Measurements from ENCODE around the gene PHF5A.
"Not testable (repeated sequence)": the region's sequence is repeated elsewhere in the genome, so short reads cannot be mapped to it uniquely, and the experiment has no call there.

Gene PHF5A

GRCh38 chr22:41446057-41446501, 22.4 kb downstream of the PHF5A start:
- peak; percentile 10 for DNase-seq

DNA sequence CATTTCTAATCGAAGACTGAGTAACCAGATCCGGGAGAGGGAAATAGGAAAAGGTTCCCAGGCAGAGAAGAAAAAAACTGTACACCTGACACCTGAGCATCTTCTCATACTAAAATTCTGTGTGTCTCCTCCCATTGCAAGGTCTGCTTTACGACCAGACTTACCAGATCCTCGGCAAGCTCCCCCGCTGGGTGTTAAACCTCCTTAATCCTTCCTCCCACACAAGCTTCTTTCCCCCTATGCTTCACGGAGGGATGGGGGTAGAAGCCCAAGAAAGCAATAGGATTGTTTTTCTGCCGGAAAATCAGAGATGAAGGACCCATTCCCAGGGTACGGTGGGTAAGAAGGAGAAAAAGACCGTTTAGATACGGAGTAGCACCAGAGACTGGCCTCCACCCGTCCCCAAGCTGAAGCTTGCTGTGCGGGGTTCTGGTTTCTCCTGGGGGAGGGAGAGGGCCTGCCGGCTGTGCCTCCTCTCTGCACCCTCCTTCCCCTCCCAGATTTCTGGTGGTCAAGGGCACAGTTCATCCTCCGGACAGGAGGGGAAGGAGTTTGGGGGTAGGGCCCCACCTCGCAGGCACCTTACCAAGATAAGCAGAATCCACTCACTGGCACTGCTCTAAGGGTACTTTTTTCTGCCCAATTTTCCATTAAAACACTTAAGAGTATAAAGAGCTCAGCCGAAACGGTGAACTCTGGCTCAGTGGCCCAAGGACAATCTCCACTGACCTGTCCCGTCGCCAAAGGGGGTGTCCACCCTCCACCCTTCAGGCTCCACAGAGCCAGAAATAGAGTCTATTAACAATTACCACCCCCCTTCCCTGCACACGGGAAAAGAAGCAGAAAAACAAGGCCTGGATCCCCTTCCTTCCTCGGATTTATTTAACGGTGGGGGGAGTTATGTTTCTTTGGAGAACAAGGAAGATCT, 23.1 kb downstream of the PHF5A start:
- peak; percentile 17 for DNase-seq

- DNase-seq = peak; percentile 97
These were observed 23.9 kb downstream of the PHF5A start for GRCh38 chr22:41444360-41445128.

DNA sequence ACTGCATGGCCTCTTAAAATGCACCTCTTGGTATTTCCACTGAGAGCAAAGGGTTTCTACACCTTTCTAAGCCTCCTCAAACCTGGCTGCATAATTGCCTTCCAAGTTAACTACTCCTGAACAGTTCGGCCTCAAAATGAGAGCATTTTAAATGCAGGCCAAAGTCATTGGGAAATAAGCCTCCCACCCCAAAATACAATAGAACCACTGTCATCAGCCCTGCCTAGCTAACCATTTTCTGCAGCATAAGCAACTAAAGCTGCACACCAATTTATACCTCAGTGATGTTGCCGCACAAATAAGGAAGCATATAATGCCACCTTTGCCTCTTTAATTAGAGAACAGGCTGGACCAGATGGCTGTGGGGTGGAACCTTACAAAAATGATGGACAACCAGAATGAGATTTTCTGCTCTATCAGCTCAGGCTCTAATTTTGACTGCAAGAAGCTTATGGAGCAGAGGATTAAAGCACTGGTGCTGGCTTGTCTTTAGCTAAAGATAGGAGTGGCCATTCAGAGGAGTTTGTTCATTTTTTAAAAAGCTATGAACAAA, 26.2 kb downstream of the PHF5A start:
- no peak for DNase-seq

DNA sequence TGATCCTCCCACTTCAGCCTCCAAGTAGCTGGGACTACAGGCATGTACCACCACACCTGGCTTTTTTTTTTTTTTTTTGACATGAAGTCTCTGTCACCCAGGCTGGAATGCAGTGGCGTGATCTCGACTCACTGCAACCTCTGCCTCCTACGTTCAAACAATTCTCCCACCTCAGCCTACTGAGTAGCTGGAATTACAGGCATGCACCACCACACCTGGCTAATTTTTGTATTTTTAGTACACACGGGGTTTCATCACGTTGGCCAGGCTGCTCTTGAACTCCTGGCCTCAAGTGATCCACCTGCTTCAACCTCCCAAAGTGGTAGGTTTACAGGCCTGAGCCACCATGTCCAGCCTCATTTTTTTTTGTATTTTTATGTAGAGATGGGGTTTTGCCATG, 28.0 kb downstream of the PHF5A start:
- not testable (repeated sequence) for DNase-seq

GRCh38 chr22:41437198-41437597, 31.3 kb downstream of the PHF5A start:
- DNase-seq = no peak

- no peak for DNase-seq
These were observed 32.0 kb downstream of the PHF5A start for GRCh38 chr22:41436322-41437113.

GRCh38 chr22:41435560-41435959, 32.9 kb downstream of the PHF5A start:
- no peak for DNase-seq

DNA sequence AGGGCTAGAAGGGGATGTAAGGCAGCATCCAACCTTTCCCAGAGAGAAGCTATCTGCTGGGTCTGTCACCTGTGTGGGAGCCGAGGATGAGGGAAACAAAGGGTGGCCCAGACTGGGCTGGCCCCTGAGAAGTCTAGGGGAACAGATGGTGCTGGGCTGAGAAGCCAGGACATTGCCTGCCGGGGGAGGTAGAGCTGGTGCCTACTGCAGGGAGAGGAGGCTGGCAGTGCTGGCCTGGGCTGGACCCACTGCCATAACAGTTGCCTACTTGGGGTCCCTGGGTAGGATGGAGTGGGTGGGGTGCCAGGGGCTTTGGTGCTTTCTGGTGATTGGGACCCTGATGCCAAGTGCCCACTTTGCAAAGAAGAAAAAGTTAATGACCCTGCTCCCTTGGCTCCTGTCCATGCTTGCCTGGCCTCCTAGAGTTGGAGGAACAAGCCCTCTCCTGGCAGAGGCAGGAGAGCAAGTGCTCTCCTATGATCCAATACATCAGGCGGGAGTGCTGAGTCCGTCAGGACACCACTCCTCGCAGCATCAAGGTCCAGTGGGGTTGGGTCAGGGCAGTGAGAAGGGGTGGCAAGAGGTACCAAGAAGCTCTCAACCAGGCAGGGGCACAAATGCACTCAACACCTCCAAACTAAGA, 34.0 kb downstream of the PHF5A start:
- DNase-seq = not testable (repeated sequence)

GRCh38 chr22:41433480-41433879, 35.0 kb downstream of the PHF5A start:
- not testable (repeated sequence) for DNase-seq

GRCh38 chr22:41431656-41432055, 36.8 kb downstream of the PHF5A start:
- no peak for DNase-seq

- DNase-seq = no peak
These were observed 38.5 kb downstream of the PHF5A start for GRCh38 chr22:41429951-41430332.

- no peak for DNase-seq
These were observed 39.1 kb downstream of the PHF5A start for GRCh38 chr22:41429232-41429950.

GRCh38 chr22:41425660-41426365, 42.7 kb downstream of the PHF5A start:
- DNase-seq = no peak

DNA sequence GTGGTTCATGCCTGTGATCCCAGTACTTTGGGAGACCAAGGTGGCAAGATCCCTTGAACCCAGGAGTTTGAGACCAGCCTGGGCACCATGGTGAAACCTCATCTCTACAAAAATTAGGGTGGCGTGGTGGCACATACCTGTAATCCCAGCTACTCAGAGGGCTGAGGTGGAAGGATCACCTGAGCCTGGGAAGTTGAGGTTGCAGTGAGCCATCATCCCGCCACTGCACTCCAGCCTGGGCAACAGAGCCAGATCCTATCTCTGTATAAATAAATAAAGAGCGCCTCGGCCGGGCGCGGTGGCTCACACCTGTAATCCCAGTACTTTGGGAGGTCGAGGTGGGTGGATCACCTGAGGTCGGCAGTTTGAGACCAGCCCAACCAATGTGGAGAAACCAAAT, 49.8 kb downstream of the PHF5A start:
- DNase-seq = no peak

GRCh38 chr22:41417622-41418390, 50.7 kb downstream of the PHF5A start:
- no peak for DNase-seq

DNA sequence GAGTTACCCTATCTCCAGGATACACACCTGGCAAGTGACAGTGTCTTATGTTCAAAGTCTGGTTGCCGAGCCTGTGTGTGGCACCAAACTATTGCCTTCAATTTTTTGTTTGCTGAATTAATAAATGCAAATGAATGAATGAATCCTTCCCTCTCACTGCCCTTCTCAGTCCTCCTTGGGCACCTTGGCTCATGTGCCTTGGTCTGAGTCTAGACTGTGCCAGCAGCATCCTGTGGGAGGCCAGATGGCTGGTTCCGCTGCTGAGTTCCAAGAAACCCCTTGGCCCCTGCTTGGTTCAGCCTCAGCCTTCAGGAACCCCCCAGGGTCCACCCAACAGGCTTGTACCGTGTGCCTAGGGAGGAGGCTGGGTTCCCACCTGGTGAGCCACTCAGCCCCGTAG, 52.9 kb downstream of the PHF5A start:
- DNase-seq = no peak

- DNase-seq = no peak
These were observed 57.3 kb downstream of the PHF5A start for GRCh38 chr22:41411021-41411851.

GRCh38 chr22:41410311-41410751, 58.2 kb downstream of the PHF5A start:
- no peak for DNase-seq

Measured in fibroblast of skin of right quadriceps (primary cell).